DOHH2 (cell line): ENCODE measurements around the gene CYB5B.

Source experiments
- CTCF ChIP-seq: fragments of 200-600 bp; sonication (generic); IDR thresholded peaks from one replicate; pipeline ENCODE4 v1.5.1; 2014; ENCODE audit warnings: antibody characterized with exemption, mild to moderate bottlenecking, low read depth, low read length; ENCODE audit not compliant: poor library complexity, severe bottlenecking
- EZH2phosphoT487 ChIP-seq: fragments of 200-600 bp; sonication (generic); IDR thresholded peaks from 2 replicates; pipeline ENCODE4 v1.6.1; 2017; ENCODE audit warnings: borderline replicate concordance, mild to moderate bottlenecking, antibody characterized with exemption, low read length, moderate library complexity, mixed read lengths

DNA sequence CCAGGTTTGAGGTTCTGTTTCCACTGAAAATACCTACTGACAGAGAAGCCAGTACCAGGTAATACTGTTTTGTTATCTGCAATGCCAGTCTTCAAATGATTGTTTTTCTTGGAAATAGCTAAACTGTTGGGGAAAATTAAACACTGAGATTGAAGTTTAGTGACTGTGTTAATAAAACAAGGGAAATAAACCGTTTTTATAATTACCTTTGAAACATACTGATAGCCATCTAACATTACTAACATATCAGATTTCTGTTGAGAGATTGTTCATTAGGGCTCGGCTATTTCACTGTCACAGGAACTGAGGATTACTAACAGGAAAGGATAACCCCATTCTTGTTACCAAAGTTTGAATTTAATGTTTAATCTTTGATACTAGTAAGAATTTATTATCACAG lies 42.1 kb downstream of the CYB5B start:
- TF ChIP-seq CTCF = no peak
- TF ChIP-seq EZH2phosphoT487 = no peak
